ENCODE data around the gene ZNF582. TPM values are rescaled to one million over a fixed set of nuclear protein-coding genes. Genes with fewer than 3 reads are reported as not detected.
"Not testable (repeated sequence)": the region's sequence is repeated elsewhere in the genome, so short reads cannot be mapped to it uniquely, and the experiment has no call there.

ZNF582 gene
- total RNA-seq, 1 donor = 1.4 TPM

GRCh38 chr19:56355517-56355916 is 37.8 kb downstream of the ZNF582 start:
- TF ChIP-seq CTCF (IDR thresholded peaks at IDR 0.05; ENCODE audit: insufficient read depth, low read length) = no peak
- DNase-seq (ENCODE audit: low read depth) = no peak
- H3K4me3 ChIP-seq (ENCODE audit: low read depth, low read length) = no peak overlapping the region

- no peak overlapping the region for H3K4me3 ChIP-seq (ENCODE audit: low read depth, low read length)
Observed at GRCh38 chr19:56351208-56351607, 42.1 kb downstream of the ZNF582 start.

GRCh38 chr19:56350416-56351045 is 42.8 kb downstream of the ZNF582 start:
- peak; percentile 93 for TF ChIP-seq CTCF (IDR thresholded peaks at IDR 0.05; ENCODE audit: insufficient read depth, low read length)
- no peak overlapping the region for H3K4me3 ChIP-seq (ENCODE audit: low read depth, low read length)
- DNase-seq (ENCODE audit: low read depth) = peak; percentile 62

More at GRCh38 chr19:56351208-56351607, 42.1 kb downstream of the ZNF582 start:
- no peak for TF ChIP-seq CTCF (IDR thresholded peaks at IDR 0.05; ENCODE audit: insufficient read depth, low read length)
- DNase-seq (ENCODE audit: low read depth) = no peak

- H3K4me3 ChIP-seq (ENCODE audit: low read depth, low read length) = no peak overlapping the region
- peak; percentile 23 for TF ChIP-seq CTCF (IDR thresholded peaks at IDR 0.05; ENCODE audit: insufficient read depth, low read length)
- DNase-seq (ENCODE audit: low read depth) = no peak
Observed at GRCh38 chr19:56348289-56348877, 45.0 kb downstream of the ZNF582 start.

GRCh38 chr19:56347163-56347778 is 46.1 kb downstream of the ZNF582 start:
- no peak overlapping the region for H3K4me3 ChIP-seq (ENCODE audit: low read depth, low read length)
- DNase-seq (ENCODE audit: low read depth) = no peak
- TF ChIP-seq CTCF (IDR thresholded peaks at IDR 0.05; ENCODE audit: insufficient read depth, low read length) = no peak

GRCh38 chr19:56341948-56342347 is 51.4 kb downstream of the ZNF582 start:
- no peak overlapping the region for H3K4me3 ChIP-seq (ENCODE audit: low read depth, low read length)
- no peak for TF ChIP-seq CTCF (IDR thresholded peaks at IDR 0.05; ENCODE audit: insufficient read depth, low read length)
- DNase-seq (ENCODE audit: low read depth) = no peak

- not testable (repeated sequence) for DNase-seq (ENCODE audit: low read depth); H3K4me3 ChIP-seq (ENCODE audit: low read depth, low read length)
Observed at GRCh38 chr19:56339031-56339430, 54.3 kb downstream of the ZNF582 start.

DNA sequence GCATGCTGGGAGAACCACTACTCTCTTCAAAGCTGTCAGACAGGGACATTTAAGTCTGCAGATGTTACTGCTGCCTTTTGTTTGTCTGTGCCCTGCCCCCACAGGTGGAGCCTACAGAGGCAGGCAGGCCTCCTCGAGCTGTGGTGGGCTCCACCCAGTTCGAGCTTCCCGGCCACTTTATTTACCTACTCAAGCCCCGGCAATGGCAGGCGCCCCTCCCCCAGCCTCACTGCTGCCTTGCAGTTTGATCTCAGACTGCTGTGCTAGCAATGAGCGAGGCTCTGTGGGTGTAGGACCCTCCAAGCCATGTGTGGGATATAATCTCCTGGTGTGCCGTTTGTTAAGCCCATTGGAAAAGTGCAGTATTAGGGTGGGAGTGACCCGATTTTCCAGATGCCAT is 56.3 kb downstream of the ZNF582 start:
- H3K4me3 ChIP-seq (ENCODE audit: low read depth, low read length); DNase-seq (ENCODE audit: low read depth): not testable (repeated sequence)

- not testable (repeated sequence) for H3K4me3 ChIP-seq (ENCODE audit: low read depth, low read length)
Observed at GRCh38 chr19:56335371-56335770, 58.0 kb downstream of the ZNF582 start.

More at GRCh38 chr19:56335371-56335770, 58.0 kb downstream of the ZNF582 start:
- DNase-seq (ENCODE audit: low read depth) = not testable (repeated sequence)
